HepG2 (cell line): ENCODE data around the gene NIN. TPM values are rescaled to one million over a fixed set of nuclear protein-coding genes. Genes with fewer than 3 reads are reported as not detected.

Experiments
- CBX5 ChIP-seq: sonication (generic); formaldehyde crosslinking; IDR thresholded peaks from 2 replicates; pipeline ENCODE4 v1.4.0; 2020; ENCODE audit warnings: missing genetic modification reagents, borderline replicate concordance
- CCDC6 ChIP-seq: sonication (generic); formaldehyde crosslinking; IDR thresholded peaks from 2 replicates; pipeline ENCODE4 v1.8.1; 2022; ENCODE audit warnings: mild to moderate bottlenecking, missing genetic modification reagents, moderate library complexity
- KLF11 ChIP-seq: IDR thresholded peaks from 2 replicates; pipeline ENCODE4 v1.6.1; 2016; ENCODE audit warnings: missing compliant biosample characterization
- LCORL ChIP-seq, 2 experiments: fragments of 450-650 bp in 1 of 2; sonication (generic) in 1 of 2; formaldehyde crosslinking in 1 of 2; IDR thresholded peaks; 2 replicates each; pipeline versions ENCODE4 v1.5.0 to v1.6.1; 2017 to 2020; ENCODE audit warnings: antibody characterized with exemption in 1 of 2, missing genetic modification reagents in 1 of 2
- MTF2 ChIP-seq: sonication (generic); formaldehyde crosslinking; IDR thresholded peaks from 2 replicates; pipeline ENCODE4 v1.5.0; 2020; ENCODE audit warnings: missing genetic modification reagents, borderline replicate concordance
- NR2F1 ChIP-seq, 2 experiments: fragments of 450-650 bp in 1 of 2; formaldehyde crosslinking in 1 of 2; IDR thresholded peaks; 2 replicates each; pipeline versions ENCODE4 v1.5.0 to v1.6.1; 2016 to 2020; ENCODE audit warnings: mild to moderate bottlenecking in 1 of 2, missing compliant biosample characterization in 1 of 2, missing genetic modification reagents in 1 of 2, moderate library complexity in 1 of 2
- RARA ChIP-seq: IDR thresholded peaks from 2 replicates; pipeline ENCODE4 v1.6.1; 2016; ENCODE audit warnings: missing genetic modification reagents, missing compliant biosample characterization
- SMYD3 ChIP-seq: sonication (generic); formaldehyde crosslinking; IDR thresholded peaks from 2 replicates; pipeline ENCODE4 v1.8.1; 2023; ENCODE audit warnings: mild to moderate bottlenecking, missing genetic modification reagents
- TMF1 ChIP-seq: sonication (generic); formaldehyde crosslinking; IDR thresholded peaks from 2 replicates; pipeline ENCODE4 v1.8.1; 2022; ENCODE audit warnings: low read depth, missing genetic modification reagents
- ZBTB4 ChIP-seq: sonication (generic); formaldehyde crosslinking; IDR thresholded peaks from 2 replicates; pipeline ENCODE4 v1.4.0; 2020; ENCODE audit warnings: missing genetic modification reagents, mild to moderate bottlenecking, borderline replicate concordance
- ZNF629 ChIP-seq: sonication (generic); formaldehyde crosslinking; conservative IDR thresholded peaks from 2 replicates; pipeline ENCODE4 v1.5.0; 2020; ENCODE audit warnings: missing genetic modification reagents
- ZNF687 ChIP-seq: sonication (generic); formaldehyde crosslinking; IDR thresholded peaks from 2 replicates; pipeline ENCODE4 v1.5.1; 2020; ENCODE audit warnings: mild to moderate bottlenecking, missing genetic modification reagents, moderate library complexity
- polyA plus RNA-seq, 8 experiments: library from polyadenylated mRNA; depleted of rRNA in 3 of 8; stranded (reverse) in 7 of 8; unstranded in 1 of 8; fragments of >200 nt; fragmentation: Illumina TruSeq in 4 of 8; extraction: Trizol in 4 of 8; gene quantifications; 2 replicates each; pipeline versions ENCODE4 v1.2.1 to v1.2.3, GENCODE V29; 2011 to 2016; ENCODE audit warnings: low read depth in 4 of 8, missing spikeins in 1 of 8, mixed read lengths in 1 of 8; ENCODE audit not compliant: insufficient read depth in 1 of 8
- total RNA-seq, 5 experiments: library from RNA; depleted of rRNA; stranded (reverse); fragments of >200 nt; fragmentation: Illumina TruSeq; extraction: Trizol; gene quantifications; 2 replicates each; pipeline ENCODE4 v1.2.3, GENCODE V29; 2016; ENCODE audit warnings: low read depth in 1 of 5
- TF ChIP-seq, protein P1 (sequence below): sonication (generic); formaldehyde crosslinking; IDR thresholded peaks from 2 replicates; pipeline ENCODE4 v1.5.1; 2020; ENCODE audit warnings: mild to moderate bottlenecking, missing genetic modification reagents
- TF ChIP-seq, protein P2 (sequence below): sonication (generic); formaldehyde crosslinking; IDR thresholded peaks from 2 replicates; pipeline ENCODE4 v1.4.0; 2020; ENCODE audit warnings: missing genetic modification reagents
- TF ChIP-seq, protein P3 (sequence below): sonication (generic); formaldehyde crosslinking; IDR thresholded peaks from 2 replicates; pipeline ENCODE4 v1.5.0; 2020; ENCODE audit warnings: mild to moderate bottlenecking, missing genetic modification reagents

NIN gene
- total and polyA plus RNA-seq, 2 of the 13 experiments (the other 11 are each of a cell fraction or from before 2014, with no cell fraction given): 2.8 to 9.7 TPM

DNA sequence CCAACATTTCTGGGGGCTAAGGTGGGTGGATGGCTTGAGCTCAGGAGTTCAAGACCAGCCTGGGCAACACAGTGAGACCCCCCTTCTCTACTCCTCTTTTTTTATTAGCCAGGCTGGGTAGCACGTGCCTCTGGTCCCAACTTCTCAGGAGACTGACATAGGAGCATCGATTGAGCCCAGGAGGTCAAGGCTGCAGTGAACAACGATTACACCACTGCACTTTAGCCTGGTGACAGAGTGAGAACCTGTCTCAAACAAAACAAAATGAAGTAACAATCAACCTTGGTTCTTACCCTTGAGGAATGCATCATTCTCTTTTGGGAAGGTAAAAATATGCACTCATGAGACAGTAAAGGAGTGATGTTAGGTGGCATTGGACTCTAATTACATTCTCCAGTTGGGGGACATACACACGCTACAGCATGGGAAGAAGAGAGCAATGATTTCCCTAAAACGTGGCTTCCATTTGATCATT, 3.9 kb upstream of the NIN start (continued):
- TF ChIP-seq, protein P1, sequence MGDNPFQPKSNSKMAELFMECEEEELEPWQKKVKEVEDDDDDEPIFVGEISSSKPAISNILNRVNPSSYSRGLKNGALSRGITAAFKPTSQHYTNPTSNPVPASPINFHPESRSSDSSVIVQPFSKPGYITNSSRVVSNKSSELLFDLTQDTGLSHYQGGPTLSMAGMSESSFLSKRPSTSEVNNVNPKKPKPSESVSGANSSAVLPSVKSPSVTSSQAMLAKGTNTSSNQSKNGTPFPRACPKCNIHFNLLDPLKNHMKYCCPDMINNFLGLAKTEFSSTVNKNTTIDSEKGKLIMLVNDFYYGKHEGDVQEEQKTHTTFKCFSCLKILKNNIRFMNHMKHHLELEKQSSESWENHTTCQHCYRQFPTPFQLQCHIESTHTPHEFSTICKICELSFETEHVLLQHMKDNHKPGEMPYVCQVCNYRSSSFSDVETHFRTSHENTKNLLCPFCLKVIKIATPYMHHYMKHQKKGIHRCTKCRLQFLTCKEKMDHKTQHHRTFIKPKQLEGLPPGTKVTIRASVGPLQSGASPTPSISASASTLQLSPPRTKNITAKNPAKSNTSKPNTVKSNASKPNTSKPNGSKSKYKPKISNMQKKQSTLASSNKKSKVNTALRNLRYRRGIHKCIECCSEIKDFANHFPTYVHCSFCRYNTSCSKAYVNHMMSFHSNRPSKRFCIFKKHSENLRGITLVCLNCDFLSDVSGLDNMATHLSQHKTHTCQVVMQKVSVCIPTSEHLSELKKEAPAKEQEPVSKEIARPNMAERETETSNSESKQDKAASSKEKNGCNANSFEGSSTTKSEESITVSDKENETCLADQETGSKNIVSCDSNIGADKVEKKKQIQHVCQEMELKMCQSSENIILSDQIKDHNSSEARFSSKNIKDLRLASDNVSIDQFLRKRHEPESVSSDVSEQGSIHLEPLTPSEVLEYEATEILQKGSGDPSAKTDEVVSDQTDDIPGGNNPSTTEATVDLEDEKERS (CRISPR knock-in tag): no peak
- TF ChIP-seq SMYD3 (CRISPR knock-in tag) (no peak), MTF2 (CRISPR knock-in tag) (no peak), ZBTB4 (CRISPR knock-in tag) (no peak), RARA (CRISPR knock-in tag) (peak; percentile 98), ZNF629 (CRISPR knock-in tag) (no peak), KLF11 (CRISPR knock-in tag) (no peak), LCORL (IDR thresholded peaks at IDR 0.05) (no peak), LCORL (CRISPR knock-in tag; IDR thresholded peaks at IDR 0.05) (no peak), NR2F1 (CRISPR knock-in tag; IDR thresholded peaks at IDR 0.05) (peak; percentile 91 to 95), ZNF687 (no peak), CBX5 (no peak), CCDC6 (no peak), TMF1 (no peak)
- TF ChIP-seq, protein P2, sequence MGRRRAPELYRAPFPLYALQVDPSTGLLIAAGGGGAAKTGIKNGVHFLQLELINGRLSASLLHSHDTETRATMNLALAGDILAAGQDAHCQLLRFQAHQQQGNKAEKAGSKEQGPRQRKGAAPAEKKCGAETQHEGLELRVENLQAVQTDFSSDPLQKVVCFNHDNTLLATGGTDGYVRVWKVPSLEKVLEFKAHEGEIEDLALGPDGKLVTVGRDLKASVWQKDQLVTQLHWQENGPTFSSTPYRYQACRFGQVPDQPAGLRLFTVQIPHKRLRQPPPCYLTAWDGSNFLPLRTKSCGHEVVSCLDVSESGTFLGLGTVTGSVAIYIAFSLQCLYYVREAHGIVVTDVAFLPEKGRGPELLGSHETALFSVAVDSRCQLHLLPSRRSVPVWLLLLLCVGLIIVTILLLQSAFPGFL: no peak
- TF ChIP-seq, protein P3, sequence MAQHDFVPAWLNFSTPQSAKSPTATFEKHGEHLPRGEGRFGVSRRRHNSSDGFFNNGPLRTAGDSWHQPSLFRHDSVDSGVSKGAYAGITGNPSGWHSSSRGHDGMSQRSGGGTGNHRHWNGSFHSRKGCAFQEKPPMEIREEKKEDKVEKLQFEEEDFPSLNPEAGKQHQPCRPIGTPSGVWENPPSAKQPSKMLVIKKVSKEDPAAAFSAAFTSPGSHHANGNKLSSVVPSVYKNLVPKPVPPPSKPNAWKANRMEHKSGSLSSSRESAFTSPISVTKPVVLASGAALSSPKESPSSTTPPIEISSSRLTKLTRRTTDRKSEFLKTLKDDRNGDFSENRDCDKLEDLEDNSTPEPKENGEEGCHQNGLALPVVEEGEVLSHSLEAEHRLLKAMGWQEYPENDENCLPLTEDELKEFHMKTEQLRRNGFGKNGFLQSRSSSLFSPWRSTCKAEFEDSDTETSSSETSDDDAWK: no peak
